GM12878 (cell line): ENCODE results near the gene CREB3L4. TPM values are rescaled to one million over a fixed set of nuclear protein-coding genes. Genes with fewer than 3 reads are reported as not detected.

Experiments
- ATAC-seq: fragments of 200-7000 bp; cut with Tn5 transposase; 3 replicates; pipeline ENCODE4 v1.9.1; 2020; ENCODE audit warnings: mild to moderate bottlenecking, moderate library complexity
- BruUV-seq: library from RNA; stranded (reverse); fragments of 400-500 nt; replicated peaks from 2 replicates; lab custom pipeline; 2021; lab: Mats Ljungman, UMichigan
- CTCF ChIA-PET: fragments of 300-600 bp; sonication (Branson Sonifier 250); formaldehyde crosslinking; extraction: SDS; loops from one replicate; lab custom pipeline; 2021; ENCODE audit warnings: inconsistent platforms; lab: Yijun Ruan, JAX
- POLR2A ChIA-PET: fragments of 350-600 bp; formaldehyde crosslinking; extraction: SDS; loops from one replicate; lab custom pipeline; 2021; ENCODE audit warnings: inconsistent platforms; lab: Charles Lee
- RAD21 ChIA-PET: fragments of 300-600 bp; sonication (Branson Sonifier 250); formaldehyde crosslinking; loops from one replicate; lab custom pipeline; 2023; ENCODE audit warnings: antibody characterized with exemption; ENCODE audit not compliant: unreplicated experiment; lab: Charles Lee
- SMC1A ChIA-PET: fragments of 300-600 bp; sonication (Branson Sonifier 250); formaldehyde crosslinking; loops from one replicate; lab custom pipeline; 2023; ENCODE audit not compliant: unreplicated experiment, uncharacterized antibody; lab: Charles Lee
- DNase-seq: peaks from one replicate; pipeline ENCODE4 v3.0.0-alpha.2; 2011; ENCODE audit warnings: low read depth, low spot score
- FAIRE-seq: peaks from 3 replicates; lab custom pipeline; 2011; peaks lifted over from hg19 to GRCh38; lab: Jason Lieb, UNC
- H2AFZ ChIP-seq: 2 replicates; pipeline ENCODE4 v1.6.0; 2011; ENCODE audit warnings: low read depth, low read length, control low read depth; ENCODE audit not compliant: control insufficient read depth
- H3K27ac ChIP-seq: 2 replicates; pipeline ENCODE4 v1.5.1; 2011; ENCODE audit warnings: control low read depth; ENCODE audit not compliant: control insufficient read depth, insufficient read depth
- H3K27me3 ChIP-seq, 2 experiments: replicated peaks in 1 of 2; 2 replicates each; pipeline versions ENCODE4 v1.6.0 to v1.6.1; 2011; ENCODE audit warnings: low read length in 1 of 2; ENCODE audit not compliant: control insufficient read depth in 2 of 2, insufficient read depth in 2 of 2
- H3K36me3 ChIP-seq, 2 experiments: 2 replicates each; pipeline ENCODE4 v1.5.1; 2011; ENCODE audit warnings: low read length in 1 of 2; ENCODE audit not compliant: control insufficient read depth in 2 of 2, insufficient read depth in 2 of 2
- H3K4me1 ChIP-seq: 2 replicates; pipeline ENCODE4 v1.6.1; 2011; ENCODE audit warnings: mild to moderate bottlenecking, low read length, moderate library complexity, mixed read lengths; ENCODE audit not compliant: control insufficient read depth, insufficient read depth
- H3K4me2 ChIP-seq: 2 replicates; pipeline ENCODE4 v1.6.0; 2011; ENCODE audit warnings: control low read depth; ENCODE audit not compliant: control insufficient read depth, insufficient read depth
- H3K4me3 ChIP-seq: fragments of 200-600 bp; sonication (generic); 2 replicates; pipeline ENCODE4 v1.5.1; 2016
- H3K79me2 ChIP-seq: 2 replicates; pipeline ENCODE4 v1.6.0; 2011; ENCODE audit warnings: low read length; ENCODE audit not compliant: control insufficient read depth, insufficient read depth
- H3K9ac ChIP-seq: 2 replicates; pipeline ENCODE4 v1.8.0; 2011; ENCODE audit warnings: low read length, control low read depth, mixed read lengths; ENCODE audit not compliant: control insufficient read depth, insufficient read depth
- H3K9me3 ChIP-seq: replicated peaks from 3 replicates; pipeline ENCODE4 v1.5.1; 2011; ENCODE audit warnings: mild to moderate bottlenecking, low read length; ENCODE audit not compliant: control insufficient read depth, insufficient read depth
- H4K20me1 ChIP-seq: 2 replicates; pipeline ENCODE4 v1.6.0; 2011; ENCODE audit not compliant: control insufficient read depth, insufficient read depth
- CEBPZ ChIP-seq: fragments of 150-350 bp; IDR thresholded peaks from 2 replicates; pipeline ENCODE4 v1.6.1; 2016; ENCODE audit warnings: low read depth, low read length
- DPF2 ChIP-seq: fragments of 450-650 bp; IDR thresholded peaks from 2 replicates; pipeline ENCODE4 v1.6.1; 2017; ENCODE audit warnings: mild to moderate bottlenecking
- E2F4 ChIP-seq: IDR thresholded peaks from 2 replicates; pipeline ENCODE4 v1.6.1; 2012; ENCODE audit warnings: low read depth, low read length, improper control_type of control experiment
- EGR1 ChIP-seq, 2 experiments: IDR thresholded peaks; 1 replicate in 1 of 2; 2 replicates in 1 of 2; pipeline ENCODE4 v1.6.1; 2011 to 2012; ENCODE audit warnings: low read depth in 2 of 2, low read length in 2 of 2, borderline replicate concordance in 1 of 2, mild to moderate bottlenecking in 1 of 2, moderate library complexity in 1 of 2
- HDAC6 ChIP-seq: fragments of 200-600 bp; sonication (generic); IDR thresholded peaks from one replicate; pipeline ENCODE4 v1.8.0; 2017; ENCODE audit warnings: antibody characterized with exemption; ENCODE audit not compliant: unreplicated experiment
- IRF5 ChIP-seq: fragments of 450-650 bp; IDR thresholded peaks from 2 replicates; pipeline ENCODE4 v1.6.1; 2017; ENCODE audit warnings: borderline replicate concordance
- KDM1A ChIP-seq: fragments of 200-600 bp; sonication (generic); IDR thresholded peaks from 2 replicates; pipeline ENCODE4 v1.6.1; 2016; ENCODE audit warnings: borderline replicate concordance
- KLF5 ChIP-seq: fragments of 450-650 bp; IDR thresholded peaks from 2 replicates; pipeline ENCODE4 v1.6.1; 2014; ENCODE audit warnings: mild to moderate bottlenecking; ENCODE audit not compliant: partially characterized antibody
- MEF2A ChIP-seq: IDR thresholded peaks from 2 replicates; pipeline ENCODE4 v1.6.1; 2011; ENCODE audit warnings: low read depth, mild to moderate bottlenecking, low read length, moderate library complexity; ENCODE audit not compliant: insufficient read depth
- MYB ChIP-seq: fragments of 150-350 bp; IDR thresholded peaks from 2 replicates; pipeline ENCODE4 v1.6.1; 2014; ENCODE audit warnings: mild to moderate bottlenecking, low read depth, low read length, borderline replicate concordance
- NFIC ChIP-seq: IDR thresholded peaks from 2 replicates; pipeline ENCODE4 v1.6.1; 2012; ENCODE audit warnings: low read depth, mild to moderate bottlenecking, inconsistent platforms, low read length, moderate library complexity
- PAX8 ChIP-seq: fragments of 450-650 bp; IDR thresholded peaks from 2 replicates; pipeline ENCODE4 v1.6.1; 2017; ENCODE audit warnings: mild to moderate bottlenecking, moderate library complexity
- RUNX3 ChIP-seq: IDR thresholded peaks from 2 replicates; pipeline ENCODE4 v1.6.1; 2012; ENCODE audit warnings: low read length, inconsistent platforms
- STAT1 ChIP-seq: fragments of 450-650 bp; conservative IDR thresholded peaks from 2 replicates; pipeline ENCODE4 v1.6.1; 2014; ENCODE audit warnings: antibody characterized with exemption, mild to moderate bottlenecking
- SUZ12 ChIP-seq: fragments of 200-600 bp; sonication (generic); IDR thresholded peaks from one replicate; pipeline ENCODE4 v1.6.1; 2018; ENCODE audit warnings: antibody characterized with exemption, mild to moderate bottlenecking; ENCODE audit not compliant: unreplicated experiment
- TCF7 ChIP-seq: IDR thresholded peaks from 2 replicates; pipeline ENCODE4 v1.6.1; 2014; ENCODE audit warnings: antibody characterized with exemption, borderline replicate concordance
- WGBS: methylation state at CpG from one replicate; pipeline ENCODE4 v1.1.6; 2016; ENCODE audit warnings: low lambda C conversion rate; ENCODE audit not compliant: insufficient replicate concordance, insufficient coverage; ENCODE audit errors: missing lambda C conversion rate; 5-methylcytosine and 5-hydroxymethylcytosine counted together
- in situ Hi-C: fragments of 300-500 bp; cut with MboI; formaldehyde crosslinking; loops from 9 replicates; pipeline ENCODE4 v1.14.3; 2018; ENCODE audit warnings: mixed read lengths
- intact Hi-C: fragments of 100-400 bp; cut with micrococcal nuclease; formaldehyde crosslinking; loops from one replicate; pipeline ENCODE4 v1.14.2; 2022; ENCODE audit not compliant: unreplicated experiment
- polyA plus RNA-seq, 11 experiments: library from polyadenylated mRNA; depleted of rRNA in 4 of 11; unstranded in 6 of 11; stranded (reverse) in 5 of 11; fragments of >200 nt; fragmentation: Nextera tagmentation in 4 of 11; fragmentation: Illumina TruSeq in 1 of 11; extraction: Ambion mirVana in 4 of 11; extraction: Trizol in 1 of 11; gene quantifications; 1 replicate in 1 of 11; 2 replicates in 10 of 11; pipeline versions ENCODE4 v1.2.1 to v1.2.3, GENCODE V29; 2011 to 2016; ENCODE audit warnings: inconsistent platforms in 2 of 11, missing spikeins in 2 of 11, low read depth in 1 of 11
- total RNA-seq, 4 experiments: library from RNA; depleted of rRNA in 3 of 4; stranded (reverse); fragments of >200 nt in 3 of 4; fragmentation: Illumina TruSeq in 1 of 4; extraction: Trizol in 1 of 4; gene quantifications; 2 replicates each; pipeline versions ENCODE4 v1.2.1 to v1.2.3, GENCODE V29; 2013 to 2021

The CREB3L4 gene
- total and polyA plus RNA-seq, 10 of the 15 experiments (the other 5 are each of a cell fraction or from before 2014, with no cell fraction given) = 9.7 to 14.0 (median 12.1) TPM

GRCh38 chr1:153953859-153954365, 13.8 kb upstream of the CREB3L4 start:
- FAIRE-seq = no peak
- no peaks in the 10 kb centered on the region for H3K9me3 ChIP-seq
- ChIA-PET SMC1A (interaction anchor here (1.7 to 6.9 kb wide), 3 partner anchors 13 to 35 kb away, joined by 3 to 31 read pairs (median 8); partner anchors contain the start of genes CREB3L4 and JTB), POLR2A (interaction anchor here (1.1 to 5.5 kb wide), 4 partner anchors 8 to 13 kb away, joined by 3 to 38 read pairs (median 3); partner anchors contain the start of genes CREB3L4, DENND4B and SLC39A1), RAD21 (no interaction called here), CTCF (interaction anchor here (1.1 to 5.0 kb wide), 4 partner anchors 8 to 156 kb away, joined by 3 to 27 read pairs (median 10); partner anchors contain the start of genes CREB3L4, DENND4B and RAB13)
- intact Hi-C loops (no loop called here), in situ Hi-C loops (no loop called here)
- peak overlapping the region; percentile 60; the same call in 1 of the 2 replicates for H3K4me2 ChIP-seq
- H3K9ac ChIP-seq = peak overlapping the region; percentile 28
- H3K27ac ChIP-seq = no peak overlapping the region
- H2AFZ ChIP-seq = no peak overlapping the region
- WGBS = 91% methylated on average over 4 of the region's 4 CpGs
- 0 out of 2 replicates have a peak overlapping the region, but pooled peaks have one; percentile 20 for H3K4me3 ChIP-seq
- BruUV-seq = no TSS peak
- no peak for ATAC-seq
- H4K20me1 ChIP-seq = peaks cover 12% of the 10 kb centered on the region; the same call in 1 of the 2 replicates
- peaks cover 12% of the 10 kb centered on the region for H3K4me1 ChIP-seq
- H3K27me3 ChIP-seq = no peaks in the 10 kb centered on the region
- peaks cover 23 to 27% of the 10 kb centered on the region in 2 experiments; a peak in 3 of 4 replicates for H3K36me3 ChIP-seq
- DNase-seq = no peak
- TF ChIP-seq SUZ12 (no peak), RUNX3 (no peak), STAT1 (no peak), DPF2 (no peak), EGR1 (IDR thresholded peaks at IDR 0.05; ENCODE audit: borderline replicate concordance in 1 of 2, low read depth in 2 of 2, low read length in 2 of 2) (no peak), MYB (no peak), CEBPZ (no peak), NFIC (no peak), MEF2A (no peak), E2F4 (no peak), KLF5 (no peak), HDAC6 (no peak), KDM1A (no peak), IRF5 (no peak), PAX8 (no peak), TCF7 (no peak)
- peaks cover 56% of the 10 kb centered on the region for H3K79me2 ChIP-seq
